Measurements from ENCODE around the gene FAM184A.
"Not testable (repeated sequence)": the region's sequence is repeated elsewhere in the genome, so short reads cannot be mapped to it uniquely, and the experiment has no call there.

The FAM184A gene

GRCh38 chr6:119022796-119023195 is 55.7 kb downstream of the FAM184A start:
- no peak overlapping the region for H3K4me3 ChIP-seq (ENCODE audit: low read depth, low read length)
- TF ChIP-seq, protein P1, sequence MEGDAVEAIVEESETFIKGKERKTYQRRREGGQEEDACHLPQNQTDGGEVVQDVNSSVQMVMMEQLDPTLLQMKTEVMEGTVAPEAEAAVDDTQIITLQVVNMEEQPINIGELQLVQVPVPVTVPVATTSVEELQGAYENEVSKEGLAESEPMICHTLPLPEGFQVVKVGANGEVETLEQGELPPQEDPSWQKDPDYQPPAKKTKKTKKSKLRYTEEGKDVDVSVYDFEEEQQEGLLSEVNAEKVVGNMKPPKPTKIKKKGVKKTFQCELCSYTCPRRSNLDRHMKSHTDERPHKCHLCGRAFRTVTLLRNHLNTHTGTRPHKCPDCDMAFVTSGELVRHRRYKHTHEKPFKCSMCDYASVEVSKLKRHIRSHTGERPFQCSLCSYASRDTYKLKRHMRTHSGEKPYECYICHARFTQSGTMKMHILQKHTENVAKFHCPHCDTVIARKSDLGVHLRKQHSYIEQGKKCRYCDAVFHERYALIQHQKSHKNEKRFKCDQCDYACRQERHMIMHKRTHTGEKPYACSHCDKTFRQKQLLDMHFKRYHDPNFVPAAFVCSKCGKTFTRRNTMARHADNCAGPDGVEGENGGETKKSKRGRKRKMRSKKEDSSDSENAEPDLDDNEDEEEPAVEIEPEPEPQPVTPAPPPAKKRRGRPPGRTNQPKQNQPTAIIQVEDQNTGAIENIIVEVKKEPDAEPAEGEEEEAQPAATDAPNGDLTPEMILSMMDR (IDR thresholded peaks at IDR 0.05; ENCODE audit: low read depth, low read length, missing control alignments): no peak
- no peak for DNase-seq (ENCODE audit: low read depth)

GRCh38 chr6:119020597-119021561 is 57.6 kb downstream of the FAM184A start:
- TF ChIP-seq, protein P1 (IDR thresholded peaks at IDR 0.05; ENCODE audit: low read depth, low read length, missing control alignments): no peak
- no peak overlapping the region for H3K4me3 ChIP-seq (ENCODE audit: low read depth, low read length)
- no peak for DNase-seq (ENCODE audit: low read depth)

DNA sequence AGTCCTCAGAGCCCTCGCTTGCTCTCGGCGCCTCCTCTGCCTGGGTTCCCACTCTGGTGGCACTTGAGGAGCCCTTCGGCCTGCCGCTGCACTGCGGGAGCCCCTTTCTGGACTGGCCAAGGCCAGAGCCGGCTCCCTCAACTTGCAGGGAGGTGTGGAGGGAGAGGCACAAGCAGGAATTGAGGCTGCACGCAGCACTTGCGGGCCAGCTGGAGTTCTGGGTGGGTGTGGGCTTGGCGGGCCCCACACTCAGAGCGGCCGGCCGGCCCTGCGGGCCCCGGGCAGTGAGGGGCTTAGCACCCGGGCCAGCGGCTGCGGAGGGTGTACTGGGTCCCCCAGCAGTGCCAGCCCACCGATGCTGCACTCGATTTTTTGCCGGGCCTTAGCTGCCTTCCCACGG is 63.3 kb downstream of the FAM184A start:
- not testable (repeated sequence) for DNase-seq (ENCODE audit: low read depth); H3K4me3 ChIP-seq (ENCODE audit: low read depth, low read length)

DNA sequence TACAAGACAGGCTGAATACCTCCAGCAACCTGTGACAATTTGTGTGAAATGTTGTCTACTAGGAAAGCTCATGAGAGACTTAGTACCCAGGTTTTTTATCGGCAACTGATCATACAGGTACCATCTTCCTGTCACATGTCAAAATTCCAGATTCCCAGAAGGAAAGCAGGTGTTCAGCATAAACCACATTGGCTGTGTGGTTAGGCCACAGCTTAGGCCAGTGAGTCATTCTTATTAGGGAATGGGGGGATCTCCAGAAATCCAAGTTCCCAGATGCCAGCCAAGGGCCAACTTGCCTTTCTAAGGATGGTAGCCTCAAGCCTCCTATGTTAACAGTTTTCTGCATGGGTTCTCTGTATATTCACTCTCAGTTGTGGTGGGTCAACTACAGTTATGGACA is 65.9 kb downstream of the FAM184A start:
- H3K4me3 ChIP-seq (ENCODE audit: low read depth, low read length): no peak overlapping the region
- TF ChIP-seq, protein P1 (IDR thresholded peaks at IDR 0.05; ENCODE audit: low read depth, low read length, missing control alignments): no peak
- DNase-seq (ENCODE audit: low read depth): no peak

- not testable (repeated sequence) for DNase-seq (ENCODE audit: low read depth); H3K4me3 ChIP-seq (ENCODE audit: low read depth, low read length)
These were observed 69.2 kb downstream of the FAM184A start for GRCh38 chr6:119009266-119009665.

- TF ChIP-seq, protein P1 (IDR thresholded peaks at IDR 0.05; ENCODE audit: low read depth, low read length, missing control alignments): no peak
- no peak overlapping the region for H3K4me3 ChIP-seq (ENCODE audit: low read depth, low read length)
- no peak for DNase-seq (ENCODE audit: low read depth)
These were observed 71.5 kb downstream of the FAM184A start for GRCh38 chr6:119006974-119007373.

GRCh38 chr6:119002069-119002468 is 76.4 kb downstream of the FAM184A start:
- TF ChIP-seq, protein P1 (IDR thresholded peaks at IDR 0.05; ENCODE audit: low read depth, low read length, missing control alignments): no peak
- H3K4me3 ChIP-seq (ENCODE audit: low read depth, low read length): no peak overlapping the region
- DNase-seq (ENCODE audit: low read depth): no peak

GRCh38 chr6:118999494-119000040 is 78.9 kb downstream of the FAM184A start:
- TF ChIP-seq, protein P1 (IDR thresholded peaks at IDR 0.05; ENCODE audit: low read depth, low read length, missing control alignments): no peak
- H3K4me3 ChIP-seq (ENCODE audit: low read depth, low read length): no peak overlapping the region
- DNase-seq (ENCODE audit: low read depth): no peak

DNA sequence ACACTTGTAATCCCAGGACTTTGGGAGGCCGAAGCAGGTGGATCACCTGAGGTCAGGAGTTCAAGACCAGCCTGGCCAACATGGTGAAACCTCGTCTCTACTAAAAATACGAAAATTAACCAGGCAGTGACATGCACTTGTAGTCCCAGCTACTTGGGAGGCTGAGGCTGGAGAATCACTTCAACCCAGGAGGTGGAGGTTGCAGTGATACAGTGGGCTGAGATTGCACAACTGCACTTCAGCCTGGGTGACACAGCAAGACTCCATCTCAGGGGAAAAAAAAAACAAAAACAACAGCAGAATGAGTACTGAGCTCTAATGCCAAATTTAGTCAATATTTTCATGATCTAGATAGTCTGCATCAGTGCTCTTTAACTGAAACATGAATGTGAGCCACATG is 81.0 kb downstream of the FAM184A start:
- not testable (repeated sequence) for DNase-seq (ENCODE audit: low read depth); H3K4me3 ChIP-seq (ENCODE audit: low read depth, low read length)
